Kidney (tissue), 14 donors: Measurements from ENCODE around the gene DSTYK. TPM values are rescaled to one million over a fixed set of nuclear protein-coding genes. Genes with fewer than 3 reads are reported as not detected.
A peak's percentile ranks its signal among the peaks of the same experiment; 100 is the strongest.

Source experiments
- DNase-seq, 5 donors: peaks; one replicate each; pipeline ENCODE4 v3.0.0-alpha.2; 2013 to 2020
- FAIRE-seq: peaks from 2 replicates; lab custom pipeline; 2012; peaks lifted over from hg19 to GRCh38; lab: Jason Lieb, UNC
- H3K27ac ChIP-seq, 2 donors: one replicate each; pipeline ENCODE4 v1.7.0; 2013; ENCODE audit warnings: low read depth in 2 of 2, low read length in 2 of 2, inconsistent platforms in 1 of 2
- H3K27me3 ChIP-seq: one replicate; pipeline ENCODE4 v1.7.1; 2013; ENCODE audit warnings: low read length, inconsistent platforms; ENCODE audit not compliant: control insufficient read depth, insufficient read depth
- H3K36me3 ChIP-seq, 3 donors: one replicate each; pipeline versions ENCODE4 v1.7.0 to v1.7.1; 2013; ENCODE audit warnings: low read length in 3 of 3, control low read depth in 1 of 3, inconsistent platforms in 1 of 3; ENCODE audit not compliant: insufficient read depth in 3 of 3, control insufficient read depth in 2 of 3
- H3K4me1 ChIP-seq, 3 donors: one replicate each; pipeline versions ENCODE4 v1.7.0 to v1.7.1; 2013; ENCODE audit warnings: low read length in 3 of 3, inconsistent platforms in 1 of 3, low read depth in 1 of 3; ENCODE audit not compliant: control insufficient read depth in 2 of 3, insufficient read depth in 2 of 3
- H3K4me3 ChIP-seq, 3 donors: one replicate each; pipeline versions ENCODE4 v1.7.0 to v1.8.1; 2013; ENCODE audit warnings: low read length in 3 of 3, control low read depth in 1 of 3, inconsistent platforms in 1 of 3
- H3K9ac ChIP-seq, 3 donors: one replicate each; pipeline versions ENCODE4 v1.7.0 to v1.7.1; 2013; ENCODE audit warnings: low read length in 3 of 3, control low read depth in 1 of 3, inconsistent platforms in 1 of 3
- H3K9me3 ChIP-seq, 3 donors: one replicate each; pipeline versions ENCODE4 v1.7.0 to v1.7.1; 2013; ENCODE audit warnings: low read length in 3 of 3, control low read depth in 1 of 3, inconsistent platforms in 1 of 3; ENCODE audit not compliant: control insufficient read depth in 2 of 3, insufficient read depth in 1 of 3
- CTCF ChIP-seq: IDR thresholded peaks from 3 replicates; pipeline ENCODE4 v1.5.1; 2012; ENCODE audit warnings: mild to moderate bottlenecking, moderate library complexity, borderline replicate concordance; ENCODE audit not compliant: insufficient read depth; ENCODE audit errors: extremely low read depth
- intact Hi-C: fragments of 100-400 bp; cut with DNase I; formaldehyde crosslinking; loops from one replicate; pipeline ENCODE4 v1.11.1; 2022
- polyA plus RNA-seq: library from polyadenylated mRNA; stranded (reverse); fragments of 350-450 nt; fragmentation: Illumina TruSeq; extraction: RNeasy Lipid Tissue Mini Kit (QIAGEN cat#74804); gene quantifications from one replicate; pipeline ENCODE4 v1.2.3, GENCODE V29; 2014; ENCODE audit warnings: low read depth, low replicate concordance; ENCODE audit not compliant: insufficient read depth
- total RNA-seq: library from RNA; stranded (reverse); fragmentation: NEBNext Ultra II Directional; extraction: Animal tissue kit (Norgen Biotek cat#: 25700); gene quantifications from one replicate; pipeline ENCODE4 v1.2.1, GENCODE V29; 2021
- donor health status: control.
- donor health status: control.
- donor health status: control.
- donor health status: control.
- donor health status: control.
- donor health status: DM: yes; HTN: yes; CAD: no.
- donor health status: Normal renal cell carcinoma (clear cell type).

Gene DSTYK
- total and polyA plus RNA-seq, 2 donors from 2014 or later: 5.6 to 17.8 TPM

GRCh38 chr1:205225901-205226765 lies 14.6 kb upstream of the DSTYK start:
- Histone ChIP-seq H3K4me3 (no peak overlapping the region), H3K9me3 (no peaks in the 10 kb centered on the region), H3K36me3 (no peaks in the 10 kb centered on the region), H3K4me1 (peaks cover 0 to 16% (median 15%) of the 10 kb centered on the region in 3 donors), H3K27me3 (no peaks in the 10 kb centered on the region), H3K27ac (no peak overlapping the region), H3K9ac (peak overlapping the region in 1 of 3 donors; percentile 16)
- TF ChIP-seq CTCF: no peak
- FAIRE-seq (no peak), DNase-seq (no peak)
- intact Hi-C loops: no loop called here

- no peaks in the 10 kb centered on the region for H3K9me3 ChIP-seq
- no peaks in the 10 kb centered on the region for H3K27me3 ChIP-seq
- intact Hi-C loops: no loop called here
- no peak overlapping the region for H3K9ac ChIP-seq
- no peak overlapping the region for H3K4me3 ChIP-seq
- FAIRE-seq (no peak), DNase-seq (no peak)
- H3K4me1 ChIP-seq: peaks cover 0 to 12% (median 11%) of the 10 kb centered on the region in 3 donors
- no peak overlapping the region for H3K27ac ChIP-seq
- no peak for TF ChIP-seq CTCF
- H3K36me3 ChIP-seq: no peaks in the 10 kb centered on the region
Observed at GRCh38 chr1:205224736-205225135, 13.2 kb upstream of the DSTYK start.

- intact Hi-C loops: no loop called here
- no peak for DNase-seq
- Histone ChIP-seq H3K36me3 (no peaks in the 10 kb centered on the region), H3K4me3 (no peak overlapping the region), H3K27ac (no peak overlapping the region), H3K4me1 (no peaks in the 10 kb centered on the region), H3K9ac (no peak overlapping the region), H3K9me3 (no peaks in the 10 kb centered on the region), H3K27me3 (no peaks in the 10 kb centered on the region)
- FAIRE-seq: no peak
- TF ChIP-seq CTCF: no peak
Observed at GRCh38 chr1:205220421-205220820, 8.9 kb upstream of the DSTYK start.
